ENCODE results near the gene SP140L.

DNA sequence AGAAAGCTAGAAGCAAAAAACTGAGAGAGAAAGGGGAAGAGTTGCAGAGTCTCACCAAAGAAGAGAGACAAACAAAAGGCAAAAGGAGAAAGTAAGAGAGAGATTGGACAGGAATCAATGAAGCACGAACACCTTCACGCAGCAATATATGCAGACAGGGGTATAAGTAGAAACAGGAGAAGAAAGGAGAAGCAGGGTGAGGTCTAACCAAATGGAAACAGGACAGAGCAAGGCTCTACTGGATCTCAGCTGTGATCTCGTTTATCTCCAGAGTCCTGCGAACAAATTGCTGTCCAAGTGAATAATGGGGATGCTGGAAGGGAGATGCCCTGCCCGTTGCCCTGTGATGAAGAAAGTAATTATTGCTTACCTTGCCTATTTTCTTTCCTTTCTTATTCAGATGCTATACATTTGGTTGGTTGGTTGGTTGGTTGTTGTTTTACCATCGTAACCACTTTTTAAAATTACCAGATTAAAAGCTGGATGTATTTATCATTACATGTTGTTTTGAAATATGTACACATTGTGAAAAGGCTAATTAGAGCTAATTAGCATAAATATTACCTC lies 123.0 kb downstream of the SP140L start:
- TF ChIP-seq CEBPB (IDR thresholded peaks at IDR 0.05) (no peak), TCF12 (IDR thresholded peaks at IDR 0.05; ENCODE audit: low read depth) (no peak), EGR1 (IDR thresholded peaks at IDR 0.05) (no peak), TEAD4 (IDR thresholded peaks at IDR 0.05) (no peak), RAD21 (IDR thresholded peaks at IDR 0.05; ENCODE audit: low read depth) (no peak), EP300 (IDR thresholded peaks at IDR 0.05; ENCODE audit: borderline replicate concordance) (no peak), CREB1 (IDR thresholded peaks at IDR 0.05; ENCODE audit: low read depth) (no peak), NFIC (IDR thresholded peaks at IDR 0.05) (no peak), FOXM1 (IDR thresholded peaks at IDR 0.05; ENCODE audit: borderline replicate concordance, low read depth) (no peak), YY1 (IDR thresholded peaks at IDR 0.05; ENCODE audit: low read depth) (no peak)
- TF ChIP-seq, protein P1, sequence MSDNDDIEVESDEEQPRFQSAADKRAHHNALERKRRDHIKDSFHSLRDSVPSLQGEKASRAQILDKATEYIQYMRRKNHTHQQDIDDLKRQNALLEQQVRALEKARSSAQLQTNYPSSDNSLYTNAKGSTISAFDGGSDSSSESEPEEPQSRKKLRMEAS (IDR thresholded peaks at IDR 0.05), result no peak
- TF ChIP-seq, protein P2, sequence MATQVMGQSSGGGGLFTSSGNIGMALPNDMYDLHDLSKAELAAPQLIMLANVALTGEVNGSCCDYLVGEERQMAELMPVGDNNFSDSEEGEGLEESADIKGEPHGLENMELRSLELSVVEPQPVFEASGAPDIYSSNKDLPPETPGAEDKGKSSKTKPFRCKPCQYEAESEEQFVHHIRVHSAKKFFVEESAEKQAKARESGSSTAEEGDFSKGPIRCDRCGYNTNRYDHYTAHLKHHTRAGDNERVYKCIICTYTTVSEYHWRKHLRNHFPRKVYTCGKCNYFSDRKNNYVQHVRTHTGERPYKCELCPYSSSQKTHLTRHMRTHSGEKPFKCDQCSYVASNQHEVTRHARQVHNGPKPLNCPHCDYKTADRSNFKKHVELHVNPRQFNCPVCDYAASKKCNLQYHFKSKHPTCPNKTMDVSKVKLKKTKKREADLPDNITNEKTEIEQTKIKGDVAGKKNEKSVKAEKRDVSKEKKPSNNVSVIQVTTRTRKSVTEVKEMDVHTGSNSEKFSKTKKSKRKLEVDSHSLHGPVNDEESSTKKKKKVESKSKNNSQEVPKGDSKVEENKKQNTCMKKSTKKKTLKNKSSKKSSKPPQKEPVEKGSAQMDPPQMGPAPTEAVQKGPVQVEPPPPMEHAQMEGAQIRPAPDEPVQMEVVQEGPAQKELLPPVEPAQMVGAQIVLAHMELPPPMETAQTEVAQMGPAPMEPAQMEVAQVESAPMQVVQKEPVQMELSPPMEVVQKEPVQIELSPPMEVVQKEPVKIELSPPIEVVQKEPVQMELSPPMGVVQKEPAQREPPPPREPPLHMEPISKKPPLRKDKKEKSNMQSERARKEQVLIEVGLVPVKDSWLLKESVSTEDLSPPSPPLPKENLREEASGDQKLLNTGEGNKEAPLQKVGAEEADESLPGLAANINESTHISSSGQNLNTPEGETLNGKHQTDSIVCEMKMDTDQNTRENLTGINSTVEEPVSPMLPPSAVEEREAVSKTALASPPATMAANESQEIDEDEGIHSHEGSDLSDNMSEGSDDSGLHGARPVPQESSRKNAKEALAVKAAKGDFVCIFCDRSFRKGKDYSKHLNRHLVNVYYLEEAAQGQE (IDR thresholded peaks at IDR 0.05; ENCODE audit: low read depth), result no peak
- TF ChIP-seq, protein P3, sequence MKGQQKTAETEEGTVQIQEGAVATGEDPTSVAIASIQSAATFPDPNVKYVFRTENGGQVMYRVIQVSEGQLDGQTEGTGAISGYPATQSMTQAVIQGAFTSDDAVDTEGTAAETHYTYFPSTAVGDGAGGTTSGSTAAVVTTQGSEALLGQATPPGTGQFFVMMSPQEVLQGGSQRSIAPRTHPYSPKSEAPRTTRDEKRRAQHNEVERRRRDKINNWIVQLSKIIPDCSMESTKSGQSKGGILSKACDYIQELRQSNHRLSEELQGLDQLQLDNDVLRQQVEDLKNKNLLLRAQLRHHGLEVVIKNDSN (IDR thresholded peaks at IDR 0.05), result no peak
